HCT116 (cell line): ENCODE measurements around the gene SOWAHC.

ENCODE experiments used
- CTCF ChIP-seq, 3 experiments: fragments of 200-600 bp in 1 of 3; sonication (generic) in 1 of 3; IDR thresholded peaks in 2 of 3; conservative IDR thresholded peaks in 1 of 3; 2 replicates each; pipeline ENCODE4 v1.5.1; 2012 to 2017; ENCODE audit warnings: low read depth in 2 of 3, low read length in 2 of 3, antibody characterized with exemption in 1 of 3, borderline replicate concordance in 1 of 3, control low read depth in 1 of 3, mild to moderate bottlenecking in 1 of 3, mixed read lengths in 1 of 3, mixed run types in 1 of 3, moderate library complexity in 1 of 3; ENCODE audit not compliant: insufficient read depth in 1 of 3
- EZH2phosphoT487 ChIP-seq: fragments of 200-600 bp; IDR thresholded peaks from 2 replicates; pipeline ENCODE4 v1.6.1; 2018; ENCODE audit warnings: antibody characterized with exemption, borderline replicate concordance
- POLR2A ChIP-seq: IDR thresholded peaks from 2 replicates; pipeline ENCODE4 v1.7.0; 2011; ENCODE audit warnings: borderline replicate concordance; ENCODE audit not compliant: insufficient read depth, insufficient read length; ENCODE audit errors: extremely low read depth
- RAD21 ChIP-seq: IDR thresholded peaks from 2 replicates; pipeline ENCODE4 v1.6.1; 2012; ENCODE audit warnings: low read depth, mild to moderate bottlenecking
- SIN3A ChIP-seq: IDR thresholded peaks from 2 replicates; pipeline ENCODE4 v1.6.1; 2012; ENCODE audit warnings: low read depth
- SP1 ChIP-seq: IDR thresholded peaks from 2 replicates; pipeline ENCODE4 v1.6.1; 2012; ENCODE audit warnings: low read depth
- SRF ChIP-seq: IDR thresholded peaks from 2 replicates; pipeline ENCODE4 v1.6.1; 2012; ENCODE audit warnings: low read depth

- TF ChIP-seq EZH2phosphoT487 (no peak), CTCF (IDR thresholded peaks at IDR 0.05 in 2 of 3, conservative IDR thresholded peaks at IDR 0.05 in 1 of 3; ENCODE audit: borderline replicate concordance in 1 of 3, insufficient read depth in 1 of 3, low read depth in 2 of 3, low read length in 2 of 3) (no peak), SIN3A (no peak), SP1 (no peak), POLR2A (no peak), RAD21 (no peak), SRF (no peak)
These were observed 33.5 kb downstream of the SOWAHC start for GRCh38 chr2:109647636-109648035.
